GM23338 (cell line): ENCODE results near the gene SPEM2.

Experiments
- CREB1 ChIP-seq: fragments of 250-450 bp; sonication (Bioruptor Pico); IDR thresholded peaks from 2 replicates; pipeline ENCODE4 v1.5.0; 2020; ENCODE audit warnings: low read depth, mild to moderate bottlenecking, moderate library complexity
- CTCF ChIP-seq, 2 experiments: fragments of 200-600 bp in 1 of 2; sonication (generic) in 1 of 2; conservative IDR thresholded peaks; 2 replicates each; pipeline versions ENCODE4 v1.5.1 to v1.6.1; 2016 to 2017; ENCODE audit warnings: antibody characterized with exemption in 2 of 2, low read depth in 2 of 2, mild to moderate bottlenecking in 2 of 2, moderate library complexity in 1 of 2
- ETS1 ChIP-seq: IDR thresholded peaks from 2 replicates; pipeline ENCODE4 v1.6.1; 2016; ENCODE audit warnings: antibody characterized with exemption
- EZH2 ChIP-seq: fragments of 200-600 bp; sonication (generic); IDR thresholded peaks from one replicate; pipeline ENCODE4 v1.8.0; 2017; ENCODE audit warnings: antibody characterized with exemption, mild to moderate bottlenecking, low read depth; ENCODE audit not compliant: unreplicated experiment
- EZH2phosphoT487 ChIP-seq: fragments of 200-600 bp; sonication (generic); IDR thresholded peaks from one replicate; pipeline ENCODE4 v1.8.1; 2018; ENCODE audit warnings: antibody characterized with exemption; ENCODE audit not compliant: unreplicated experiment
- NANOG ChIP-seq: IDR thresholded peaks from 2 replicates; pipeline ENCODE4 v1.6.1; 2016; ENCODE audit warnings: antibody characterized with exemption, borderline replicate concordance
- POLR2AphosphoS5 ChIP-seq: IDR thresholded peaks from 2 replicates; pipeline ENCODE4 v1.6.1; 2016; ENCODE audit warnings: antibody characterized with exemption, low read depth
- TF ChIP-seq, protein P1 (sequence below): IDR thresholded peaks from one replicate; pipeline ENCODE4 v1.6.1; 2018; ENCODE audit warnings: antibody characterized with exemption; ENCODE audit not compliant: unreplicated experiment

- TF ChIP-seq CTCF (conservative IDR thresholded peaks at IDR 0.05; ENCODE audit: low read depth in 2 of 2) (no peak), CREB1 (no peak), POLR2AphosphoS5 (no peak), EZH2phosphoT487 (no peak), EZH2 (no peak), ETS1 (no peak), NANOG (no peak)
- TF ChIP-seq, protein P1, sequence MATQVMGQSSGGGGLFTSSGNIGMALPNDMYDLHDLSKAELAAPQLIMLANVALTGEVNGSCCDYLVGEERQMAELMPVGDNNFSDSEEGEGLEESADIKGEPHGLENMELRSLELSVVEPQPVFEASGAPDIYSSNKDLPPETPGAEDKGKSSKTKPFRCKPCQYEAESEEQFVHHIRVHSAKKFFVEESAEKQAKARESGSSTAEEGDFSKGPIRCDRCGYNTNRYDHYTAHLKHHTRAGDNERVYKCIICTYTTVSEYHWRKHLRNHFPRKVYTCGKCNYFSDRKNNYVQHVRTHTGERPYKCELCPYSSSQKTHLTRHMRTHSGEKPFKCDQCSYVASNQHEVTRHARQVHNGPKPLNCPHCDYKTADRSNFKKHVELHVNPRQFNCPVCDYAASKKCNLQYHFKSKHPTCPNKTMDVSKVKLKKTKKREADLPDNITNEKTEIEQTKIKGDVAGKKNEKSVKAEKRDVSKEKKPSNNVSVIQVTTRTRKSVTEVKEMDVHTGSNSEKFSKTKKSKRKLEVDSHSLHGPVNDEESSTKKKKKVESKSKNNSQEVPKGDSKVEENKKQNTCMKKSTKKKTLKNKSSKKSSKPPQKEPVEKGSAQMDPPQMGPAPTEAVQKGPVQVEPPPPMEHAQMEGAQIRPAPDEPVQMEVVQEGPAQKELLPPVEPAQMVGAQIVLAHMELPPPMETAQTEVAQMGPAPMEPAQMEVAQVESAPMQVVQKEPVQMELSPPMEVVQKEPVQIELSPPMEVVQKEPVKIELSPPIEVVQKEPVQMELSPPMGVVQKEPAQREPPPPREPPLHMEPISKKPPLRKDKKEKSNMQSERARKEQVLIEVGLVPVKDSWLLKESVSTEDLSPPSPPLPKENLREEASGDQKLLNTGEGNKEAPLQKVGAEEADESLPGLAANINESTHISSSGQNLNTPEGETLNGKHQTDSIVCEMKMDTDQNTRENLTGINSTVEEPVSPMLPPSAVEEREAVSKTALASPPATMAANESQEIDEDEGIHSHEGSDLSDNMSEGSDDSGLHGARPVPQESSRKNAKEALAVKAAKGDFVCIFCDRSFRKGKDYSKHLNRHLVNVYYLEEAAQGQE = no peak
Observed at GRCh38 chr17:7425756-7426155, 340 bp downstream of the SPEM2 start.
